Sigmoid colon (tissue), 7 donors: ENCODE results near the gene COX5B. TPM values are rescaled to one million over a fixed set of nuclear protein-coding genes. Genes with fewer than 3 reads are reported as not detected.
"Not testable (repeated sequence)": the region's sequence is repeated elsewhere in the genome, so short reads cannot be mapped to it uniquely, and the experiment has no call there.

Experiments
- DNase-seq: peaks from one replicate; pipeline ENCODE4 v3.0.0-alpha.2; 2019
- H3K27ac ChIP-seq, 4 donors: fragments of 200-600 bp; sonication (generic); one replicate each; pipeline ENCODE4 v1.5.1; 2016 to 2019; ENCODE audit warnings: mild to moderate bottlenecking in 1 of 4
- H3K27me3 ChIP-seq, 3 donors: fragments of 200-600 bp; sonication (generic); one replicate each; pipeline ENCODE4 v1.5.1; 2019; ENCODE audit warnings: mild to moderate bottlenecking in 1 of 3
- H3K36me3 ChIP-seq, 4 donors: fragments of 200-600 bp; sonication (generic); one replicate each; pipeline ENCODE4 v1.5.1; 2016 to 2019
- H3K4me1 ChIP-seq, 4 donors: fragments of 200-600 bp; sonication (generic); one replicate each; pipeline ENCODE4 v1.5.1; 2017 to 2019
- H3K4me3 ChIP-seq, 4 donors: fragments of 200-600 bp; sonication (generic); one replicate each; pipeline ENCODE4 v1.5.1; 2017 to 2019; ENCODE audit warnings: mild to moderate bottlenecking in 2 of 4, moderate library complexity in 1 of 4
- H3K9me3 ChIP-seq, 4 donors: fragments of 200-600 bp in 3 of 4; sonication (generic) in 3 of 4; one replicate each; pipeline versions ENCODE4 v1.5.1 to v1.6.1; 2013 to 2019
- EP300 ChIP-seq, 4 donors: sonication (generic); formaldehyde crosslinking; IDR thresholded peaks; one replicate each; pipeline ENCODE4 v1.6.1; 2017; ENCODE audit warnings: antibody characterized with exemption in 4 of 4
- POLR2A ChIP-seq, 2 donors: fragments of 450-650 bp; IDR thresholded peaks; one replicate each; pipeline ENCODE4 v1.6.1; 2016; ENCODE audit warnings: antibody characterized with exemption in 2 of 2, mild to moderate bottlenecking in 2 of 2, moderate library complexity in 2 of 2
- POLR2AphosphoS5 ChIP-seq, 4 donors: sonication (generic); formaldehyde crosslinking; IDR thresholded peaks; one replicate each; pipeline ENCODE4 v1.6.1; 2017; ENCODE audit warnings: antibody characterized with exemption in 4 of 4
- WGBS, 2 donors: extraction: QIAGEN DNeasy Blood & Tissue Kit; methylation state at CpG; one replicate each; pipeline ENCODE4 v1.1.7; 2013; 5-methylcytosine and 5-hydroxymethylcytosine counted together
- intact Hi-C: fragments of 100-400 bp; cut with DNase I; formaldehyde crosslinking; loops from one replicate; pipeline ENCODE4 v1.15.1; 2023
- polyA plus RNA-seq, 3 donors: library from polyadenylated mRNA; stranded (reverse); fragments of 200-250 nt; gene quantifications; one replicate each; pipeline ENCODE4 v1.2.3, GENCODE V29; 2013
- total RNA-seq, 4 donors: library from RNA; depleted of rRNA; stranded (reverse); fragments of >200 nt; gene quantifications; one replicate each; pipeline ENCODE4 v1.1.0, GENCODE V29; 2016
- TF ChIP-seq, protein P1 (sequence below), 4 experiments: fragments of 450-650 bp in 3 of 4; fragments of 200-600 bp in 1 of 4; IDR thresholded peaks; one replicate each; pipeline ENCODE4 v1.5.1; 2016 to 2019; ENCODE audit warnings: antibody characterized with exemption in 4 of 4, mild to moderate bottlenecking in 3 of 4, moderate library complexity in 2 of 4
- donor health status: healthy with polysubstance abuse.
- donor health status: Bipolar disorder and iron deficiency.
- donor health status: healthy.

Gene COX5B, protein sequence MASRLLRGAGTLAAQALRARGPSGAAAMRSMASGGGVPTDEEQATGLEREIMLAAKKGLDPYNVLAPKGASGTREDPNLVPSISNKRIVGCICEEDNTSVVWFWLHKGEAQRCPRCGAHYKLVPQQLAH
- 100 to 1,000 TPM; 358 to 796 (median 595) TPM for total RNA-seq
- polyA plus RNA-seq: 1,000 to 10,000 TPM in 1 of 3 donors, 100 to 1,000 TPM in 2; 596 to 1,023 (median 842) TPM

DNA sequence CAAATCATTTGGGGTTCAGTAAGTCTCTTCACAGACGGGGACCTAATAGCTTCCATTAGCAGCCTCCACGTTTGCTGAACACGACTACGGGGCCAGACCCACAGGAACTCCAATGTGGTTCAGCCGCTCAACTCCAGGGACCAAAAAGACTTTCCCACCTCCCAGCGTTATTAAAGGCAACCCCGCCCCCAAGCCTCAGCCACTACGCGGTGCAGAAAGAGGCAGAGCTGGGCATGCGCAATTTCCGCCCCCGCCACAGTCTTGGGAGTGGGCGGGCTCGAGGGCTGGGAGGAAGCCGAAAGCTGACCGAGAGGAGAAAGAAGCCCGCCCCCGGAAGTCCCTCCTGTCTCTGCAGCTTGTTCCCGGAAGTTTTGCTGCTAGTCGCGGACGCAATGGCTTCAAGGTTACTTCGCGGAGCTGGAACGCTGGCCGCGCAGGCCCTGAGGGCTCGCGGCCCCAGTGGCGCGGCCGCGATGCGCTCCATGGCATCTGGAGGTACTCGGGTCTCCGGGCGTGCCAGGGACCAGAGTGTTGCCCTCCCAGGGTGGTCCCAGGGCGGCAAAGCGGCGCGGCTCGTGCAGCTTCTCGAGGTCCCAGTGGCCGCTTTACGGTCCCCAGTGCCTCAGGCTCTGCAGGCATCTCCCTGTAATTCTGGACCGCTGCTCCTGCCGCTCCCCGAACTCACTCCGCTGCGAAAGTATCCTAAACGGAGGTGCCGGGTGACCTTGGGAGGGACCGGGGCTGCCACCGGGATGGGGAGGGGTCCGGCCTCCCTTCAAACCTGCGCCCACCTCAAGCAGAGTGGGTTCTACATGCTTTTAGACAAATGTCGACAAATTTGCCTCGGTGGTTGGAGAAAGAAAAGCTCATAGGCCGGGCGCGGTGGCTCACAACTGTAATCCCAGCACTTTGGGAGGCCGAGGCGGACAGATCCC lies at the start of gene COX5B:
Gene COX5B (plus strand): TSS at position 368 of the 935 bp plus-strand sequence. CDS start 25 bp downstream, at position 393.
- H3K27ac ChIP-seq: peak within 1 kb of the TSS; percentile 89 to 95 (median 91)
- peak within 1 kb of the TSS; percentile 63 to 96 (median 82) for H3K4me3 ChIP-seq
- H3K9me3 ChIP-seq: no peaks in the 10 kb centered on the region
- WGBS, 2 donors: 0 to 1% methylated on average over 63 of the region's 63 CpGs
- H3K36me3 ChIP-seq: peaks cover 0 to 37% (median 25%) of the 10 kb centered on the region in 4 donors
- intact Hi-C loops: loop anchor here (1.0 to 10.0 kb wide), 3 partner anchors 17 to 51 kb away; no protein-coding TSS in a partner anchor
- peaks cover 0 to 21% (median 18%) of the 10 kb centered on the region in 4 donors for H3K4me1 ChIP-seq
- TF ChIP-seq POLR2AphosphoS5 (IDR thresholded peaks at IDR 0.05) (peak; percentile 90 to 96 (median 95)), EP300 (IDR thresholded peaks at IDR 0.05) (peak in 1 of 4 donors; percentile 66), POLR2A (IDR thresholded peaks at IDR 0.05) (peak; percentile 82 to 87)
- TF ChIP-seq, protein P1, sequence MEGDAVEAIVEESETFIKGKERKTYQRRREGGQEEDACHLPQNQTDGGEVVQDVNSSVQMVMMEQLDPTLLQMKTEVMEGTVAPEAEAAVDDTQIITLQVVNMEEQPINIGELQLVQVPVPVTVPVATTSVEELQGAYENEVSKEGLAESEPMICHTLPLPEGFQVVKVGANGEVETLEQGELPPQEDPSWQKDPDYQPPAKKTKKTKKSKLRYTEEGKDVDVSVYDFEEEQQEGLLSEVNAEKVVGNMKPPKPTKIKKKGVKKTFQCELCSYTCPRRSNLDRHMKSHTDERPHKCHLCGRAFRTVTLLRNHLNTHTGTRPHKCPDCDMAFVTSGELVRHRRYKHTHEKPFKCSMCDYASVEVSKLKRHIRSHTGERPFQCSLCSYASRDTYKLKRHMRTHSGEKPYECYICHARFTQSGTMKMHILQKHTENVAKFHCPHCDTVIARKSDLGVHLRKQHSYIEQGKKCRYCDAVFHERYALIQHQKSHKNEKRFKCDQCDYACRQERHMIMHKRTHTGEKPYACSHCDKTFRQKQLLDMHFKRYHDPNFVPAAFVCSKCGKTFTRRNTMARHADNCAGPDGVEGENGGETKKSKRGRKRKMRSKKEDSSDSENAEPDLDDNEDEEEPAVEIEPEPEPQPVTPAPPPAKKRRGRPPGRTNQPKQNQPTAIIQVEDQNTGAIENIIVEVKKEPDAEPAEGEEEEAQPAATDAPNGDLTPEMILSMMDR (IDR thresholded peaks at IDR 0.05): no peak
- H3K27me3 ChIP-seq: no peaks in the 10 kb centered on the region
- DNase-seq: peak; percentile 100

DNA sequence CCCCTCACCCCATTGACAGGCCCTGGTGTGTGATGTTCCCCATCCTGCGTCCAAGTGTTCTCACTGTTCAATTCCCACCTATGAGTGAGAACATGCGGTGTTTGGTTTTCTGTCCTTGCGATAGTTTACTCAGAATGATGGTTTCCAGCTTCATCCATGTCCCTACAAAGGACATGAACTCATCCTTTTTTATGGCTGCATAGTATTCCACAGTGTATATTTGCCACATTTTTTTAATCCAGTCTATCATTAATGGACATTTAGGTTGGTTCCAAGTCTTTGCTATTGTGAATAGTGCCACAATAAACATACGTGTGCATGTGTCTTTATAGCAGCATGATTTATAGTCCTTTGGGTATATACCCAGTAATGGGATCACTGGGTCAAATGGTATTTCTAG lies 49.7 kb upstream of the COX5B start:
- H3K27me3 ChIP-seq, H3K4me1 ChIP-seq, H3K36me3 ChIP-seq, H3K27ac ChIP-seq, H3K4me3 ChIP-seq, DNase-seq, H3K9me3 ChIP-seq: not testable (repeated sequence)
- 90 to 95% methylated on average over 4 of the region's 4 CpGs for WGBS, 2 donors
- intact Hi-C loops: loop anchor here (10.0 kb wide), 1 partner anchor 49 kb away; the partner anchor contains the start of gene COX5B

DNA sequence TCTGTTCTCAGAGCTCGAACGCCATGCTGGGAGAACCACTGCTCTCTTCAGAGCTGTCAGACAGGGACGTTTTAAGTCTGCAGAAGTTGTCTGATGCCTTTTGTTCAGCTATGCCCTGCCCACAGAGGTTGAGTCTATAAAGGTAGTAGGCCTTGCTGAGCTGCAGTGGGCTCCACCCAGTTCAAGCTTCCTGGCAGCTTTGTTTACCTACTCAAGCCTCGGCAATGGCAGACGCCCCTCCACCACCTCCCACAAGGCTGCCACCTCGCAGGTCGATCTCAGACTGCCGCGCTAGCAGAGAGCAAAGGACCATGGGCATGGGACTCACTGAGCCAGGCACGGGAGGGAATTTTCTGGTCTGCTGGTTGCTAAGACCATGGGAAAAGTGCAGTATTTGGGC lies 44.3 kb upstream of the COX5B start:
- intact Hi-C loops, DNase-seq, H3K4me1 ChIP-seq: not testable (repeated sequence)

DNA sequence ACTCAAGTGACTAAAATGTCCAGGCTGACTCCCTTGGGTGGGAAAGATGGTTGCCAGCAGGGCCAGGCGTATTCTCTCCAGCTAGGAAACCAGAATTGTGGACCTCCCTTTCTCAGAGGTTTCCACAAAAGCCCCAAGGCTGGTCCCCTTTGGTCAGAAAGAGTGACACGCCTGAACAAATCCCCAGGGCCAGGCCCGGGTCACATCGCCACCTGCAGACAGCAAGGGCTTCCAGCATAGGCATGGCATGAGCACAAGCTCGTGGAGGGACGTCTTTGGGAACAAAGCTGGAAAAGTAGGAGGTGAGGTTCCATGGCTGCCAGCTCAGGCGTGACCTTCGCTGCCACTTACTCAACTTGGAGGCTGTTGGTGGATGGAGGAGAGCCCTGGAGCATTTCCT lies 40.8 kb upstream of the COX5B start:
- H3K4me3 ChIP-seq, H3K27me3 ChIP-seq, H3K27ac ChIP-seq, H3K36me3 ChIP-seq, DNase-seq, H3K4me1 ChIP-seq, intact Hi-C loops, H3K9me3 ChIP-seq: not testable (repeated sequence)
- 78 to 81% methylated on average over 4 to 5 of the region's 8 CpGs for WGBS, 2 donors

More for the DNA sequence above, 44.3 kb upstream of the COX5B start:
- WGBS, 2 donors: 63 to 64% methylated on average over 7 to 9 of the region's 10 CpGs
- not testable (repeated sequence) for H3K36me3 ChIP-seq, H3K9me3 ChIP-seq, H3K27me3 ChIP-seq, H3K27ac ChIP-seq, H3K4me3 ChIP-seq

DNA sequence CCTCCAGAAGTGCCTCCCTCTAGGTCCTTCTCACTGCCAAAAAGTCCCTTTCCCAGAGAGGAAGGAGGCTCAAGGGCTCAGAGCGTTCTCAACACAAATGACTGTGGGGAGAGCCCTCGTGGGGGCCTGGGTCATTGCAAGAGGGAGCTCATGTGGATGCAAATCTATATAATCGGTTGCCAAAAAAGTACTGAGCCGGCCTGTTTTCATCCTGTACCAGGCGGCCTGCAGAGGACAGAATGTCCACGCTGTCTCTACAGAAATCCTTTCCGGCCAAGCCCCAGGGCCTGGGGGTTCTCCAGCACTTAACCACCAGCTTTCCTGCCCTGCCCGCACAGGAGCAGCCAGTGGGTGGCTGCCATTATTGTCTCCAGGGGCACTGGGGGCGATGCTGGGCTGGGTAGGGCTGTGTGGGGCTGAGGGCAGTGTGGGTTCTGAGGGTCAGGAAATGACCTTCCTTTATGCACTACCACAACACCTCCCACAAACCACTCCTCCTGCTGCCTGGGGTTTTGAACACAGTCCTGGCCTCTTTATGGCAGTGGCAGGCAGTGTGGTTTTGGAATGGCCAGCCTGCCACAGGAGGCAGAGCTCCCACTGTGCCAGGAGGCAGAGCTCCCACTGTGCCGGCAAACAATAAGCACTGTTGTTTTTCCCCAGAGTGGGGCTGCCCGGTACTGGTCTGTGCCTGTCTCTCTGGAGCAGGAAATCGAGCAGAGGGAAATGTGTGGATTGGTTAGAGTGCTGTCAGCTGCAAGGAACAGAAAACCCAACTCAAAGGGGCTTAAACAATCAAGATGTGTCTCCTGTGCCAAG lies 40.1 kb upstream of the COX5B start:
- intact Hi-C loops, DNase-seq, H3K27me3 ChIP-seq, H3K4me3 ChIP-seq, H3K27ac ChIP-seq, H3K9me3 ChIP-seq, H3K4me1 ChIP-seq, H3K36me3 ChIP-seq: not testable (repeated sequence)
- WGBS, 2 donors: 82 to 89% methylated on average over 4 of the region's 12 CpGs

DNA sequence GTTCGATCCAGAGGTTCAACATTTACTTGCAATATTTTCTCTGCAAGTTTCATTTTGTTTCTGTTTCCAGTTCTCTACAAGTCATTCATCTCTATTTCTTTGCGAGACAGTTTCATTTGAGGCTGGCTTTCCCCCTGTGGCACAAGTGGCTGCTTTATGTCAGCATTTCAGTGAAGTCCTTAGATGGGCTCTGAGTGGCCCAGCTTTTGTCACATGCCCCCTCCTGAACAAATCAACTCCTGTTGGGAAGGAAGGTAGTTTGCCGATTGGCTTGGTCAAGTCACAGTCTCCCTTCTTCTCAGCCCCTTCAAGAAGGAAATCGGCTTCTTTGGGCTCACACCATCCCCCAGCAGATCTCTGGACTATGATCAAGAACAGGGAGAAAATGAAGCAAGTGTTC lies 37.1 kb upstream of the COX5B start:
- H3K27me3 ChIP-seq, H3K36me3 ChIP-seq, H3K4me1 ChIP-seq, DNase-seq, H3K9me3 ChIP-seq, H3K4me3 ChIP-seq, H3K27ac ChIP-seq, intact Hi-C loops: not testable (repeated sequence)
- WGBS, 2 donors: 85 to 86% methylated on average over 4 of the region's 4 CpGs

DNA sequence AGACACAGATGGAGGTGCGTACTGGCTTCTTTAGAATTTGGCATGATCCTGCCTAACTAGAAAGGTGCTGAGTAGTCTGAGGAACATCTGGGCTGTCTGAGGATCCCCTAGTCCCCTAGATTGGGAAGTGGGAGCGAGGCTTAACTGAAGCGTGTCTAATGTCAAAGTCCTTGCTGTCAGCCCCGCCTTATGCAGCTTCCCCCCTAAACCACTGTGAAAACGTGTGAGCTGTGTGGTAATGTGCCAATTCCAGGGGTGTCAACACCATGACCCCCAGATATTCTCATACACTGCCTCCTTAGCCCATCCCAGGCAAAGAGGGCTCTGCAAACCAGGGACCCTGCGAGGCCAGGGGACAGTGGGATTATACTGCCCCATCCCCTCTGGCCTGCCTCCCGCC lies 34.0 kb upstream of the COX5B start:
- intact Hi-C loops, H3K4me1 ChIP-seq, DNase-seq, H3K27me3 ChIP-seq, H3K4me3 ChIP-seq, H3K27ac ChIP-seq, H3K9me3 ChIP-seq, H3K36me3 ChIP-seq: not testable (repeated sequence)
- WGBS, 2 donors: 59 to 74% methylated on average over 3 of the region's 7 CpGs

DNA sequence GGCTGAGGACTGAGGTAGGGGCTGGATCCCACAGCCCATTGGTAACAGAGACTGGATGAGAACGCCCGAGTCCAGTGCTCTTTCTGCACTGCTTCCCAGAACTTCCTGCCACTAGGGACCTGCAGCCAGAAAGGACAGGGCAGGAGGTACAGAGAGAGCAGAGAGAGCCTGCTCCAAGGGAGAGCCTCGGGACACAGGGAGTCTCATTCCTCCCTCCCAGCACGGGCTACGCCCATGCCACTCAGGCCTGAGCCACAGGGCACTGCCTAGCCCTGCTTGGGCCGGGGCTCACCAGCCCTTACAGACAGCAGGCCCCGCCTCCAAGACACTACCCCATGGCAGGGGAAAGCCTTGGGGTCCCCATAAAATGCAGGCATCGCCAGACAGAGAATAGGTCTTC lies 30.1 kb upstream of the COX5B start:
- intact Hi-C loops, H3K4me3 ChIP-seq, H3K9me3 ChIP-seq, H3K27ac ChIP-seq, H3K36me3 ChIP-seq, H3K27me3 ChIP-seq, DNase-seq, H3K4me1 ChIP-seq: not testable (repeated sequence)
- WGBS, 2 donors: 47 to 82% methylated on average over 2 to 3 of the region's 8 CpGs
